ENCODE data around the gene MLLT3.
A peak's percentile ranks its signal among the peaks of the same experiment; 100 is the strongest.

The MLLT3 gene

GRCh38 chr9:20619487-20620200 is 2.7 kb downstream of the MLLT3 start:
- Histone ChIP-seq H4K91ac (ENCODE audit: low read depth, low read length) (no peak overlapping the region), H3K23ac (ENCODE audit: low read length) (no peak overlapping the region), H3K9ac (ENCODE audit: low read length) (no peak overlapping the region), H2BK5ac (ENCODE audit: low read depth, low read length, poor library complexity) (no peak overlapping the region), H3K4me3 (ENCODE audit: low read depth, low read length) (no peak overlapping the region), H3K79me1 (ENCODE audit: low read length) (no peaks in the 10 kb centered on the region), H2AFZ (ENCODE audit: insufficient read depth, low read length, poor library complexity) (no peak overlapping the region), H2BK120ac (ENCODE audit: insufficient read depth, low read length, poor library complexity) (no peak overlapping the region), H3K14ac (ENCODE audit: low read length) (no peak overlapping the region), H3K4me1 (ENCODE audit: control insufficient read depth in 1 of 2, insufficient read depth in 2 of 2, low read length in 2 of 2) (peaks cover 4 to 6% of the 10 kb centered on the region in 2 experiments), H3K27me3 (ENCODE audit: insufficient read depth, low read length) (peaks cover 16% of the 10 kb centered on the region), H3K79me2 (ENCODE audit: control insufficient read depth, insufficient read depth, low read length, poor library complexity) (peaks cover 2% of the 10 kb centered on the region), H3K9me3 (ENCODE audit: insufficient read depth, low read depth, low read length) (peaks cover 3% of the 10 kb centered on the region), H3K27ac (ENCODE audit: low read depth, low read length) (no peak overlapping the region), H4K12ac (ENCODE audit: low read depth, low read length) (no peak overlapping the region), H4K8ac (ENCODE audit: low read depth, low read length) (no peak overlapping the region), H3K4me2 (ENCODE audit: low read length) (peak overlapping the region; percentile 98), H2BK12ac (ENCODE audit: low read length) (no peak overlapping the region), H3K4ac (ENCODE audit: low read depth, low read length) (no peak overlapping the region), H2AK5ac (ENCODE audit: low read length) (no peak overlapping the region), H3K18ac (ENCODE audit: low read length) (no peak overlapping the region), H3K36me3 (ENCODE audit: control insufficient read depth in 1 of 2, insufficient read depth in 2 of 2, low read length in 2 of 2) (no peaks in the 10 kb centered on the region)
- no peak for DNase-seq
- WGBS (ENCODE audit: extremely low coverage, insufficient coverage, insufficient read length), result no CpG with 5 or more reads among the region's 15 CpGs

- no peaks in the 10 kb centered on the region for H3K36me3 ChIP-seq (ENCODE audit: control insufficient read depth in 1 of 2, insufficient read depth in 2 of 2, low read length in 2 of 2)
- H3K79me1 ChIP-seq (ENCODE audit: low read length), result no peaks in the 10 kb centered on the region
- peaks cover 4 to 5% of the 10 kb centered on the region in 2 experiments for H3K4me1 ChIP-seq (ENCODE audit: control insufficient read depth in 1 of 2, insufficient read depth in 2 of 2, low read length in 2 of 2)
- peaks cover 3% of the 10 kb centered on the region for H3K9me3 ChIP-seq (ENCODE audit: insufficient read depth, low read depth, low read length)
- H2AFZ ChIP-seq (ENCODE audit: insufficient read depth, low read length, poor library complexity), result no peak overlapping the region
- peaks cover 2% of the 10 kb centered on the region for H3K79me2 ChIP-seq (ENCODE audit: control insufficient read depth, insufficient read depth, low read length, poor library complexity)
- no peak overlapping the region for H4K91ac ChIP-seq (ENCODE audit: low read depth, low read length)
- H3K9ac ChIP-seq (ENCODE audit: low read length), result no peak overlapping the region
- no peak overlapping the region for H3K4me3 ChIP-seq (ENCODE audit: low read depth, low read length)
- WGBS (ENCODE audit: extremely low coverage, insufficient coverage, insufficient read length), result no CpG with 5 or more reads among the region's 2 CpGs
- H2BK12ac ChIP-seq (ENCODE audit: low read length), result no peak overlapping the region
- H4K8ac ChIP-seq (ENCODE audit: low read depth, low read length), result no peak overlapping the region
- no peak overlapping the region for H3K4ac ChIP-seq (ENCODE audit: low read depth, low read length)
- no peak overlapping the region for H3K4me2 ChIP-seq (ENCODE audit: low read length)
- H3K27me3 ChIP-seq (ENCODE audit: insufficient read depth, low read length), result peaks cover 16% of the 10 kb centered on the region
- no peak overlapping the region for H3K14ac ChIP-seq (ENCODE audit: low read length)
- H2BK5ac ChIP-seq (ENCODE audit: low read depth, low read length, poor library complexity), result no peak overlapping the region
- H3K23ac ChIP-seq (ENCODE audit: low read length), result no peak overlapping the region
- H3K27ac ChIP-seq (ENCODE audit: low read depth, low read length), result no peak overlapping the region
- H2AK5ac ChIP-seq (ENCODE audit: low read length), result no peak overlapping the region
- DNase-seq, result no peak
- no peak overlapping the region for H3K18ac ChIP-seq (ENCODE audit: low read length)
- H4K12ac ChIP-seq (ENCODE audit: low read depth, low read length), result no peak overlapping the region
- no peak overlapping the region for H2BK120ac ChIP-seq (ENCODE audit: insufficient read depth, low read length, poor library complexity)
Measured at GRCh38 chr9:20618361-20618802, 3.9 kb downstream of the MLLT3 start.

- Histone ChIP-seq H3K4ac (ENCODE audit: low read depth, low read length) (no peak overlapping the region), H2BK5ac (ENCODE audit: low read depth, low read length, poor library complexity) (no peak overlapping the region), H2AK5ac (ENCODE audit: low read length) (no peak overlapping the region), H3K18ac (ENCODE audit: low read length) (no peak overlapping the region), H4K91ac (ENCODE audit: low read depth, low read length) (no peak overlapping the region), H2BK120ac (ENCODE audit: insufficient read depth, low read length, poor library complexity) (no peak overlapping the region), H3K9ac (ENCODE audit: low read length) (no peak overlapping the region), H3K23ac (ENCODE audit: low read length) (no peak overlapping the region), H3K27ac (ENCODE audit: low read depth, low read length) (no peak overlapping the region), H3K14ac (ENCODE audit: low read length) (no peak overlapping the region), H4K12ac (ENCODE audit: low read depth, low read length) (no peak overlapping the region), H4K8ac (ENCODE audit: low read depth, low read length) (no peak overlapping the region), H2AFZ (ENCODE audit: insufficient read depth, low read length, poor library complexity) (no peak overlapping the region), H3K79me1 (ENCODE audit: low read length) (no peaks in the 10 kb centered on the region), H2BK12ac (ENCODE audit: low read length) (no peak overlapping the region), H3K4me1 (ENCODE audit: control insufficient read depth in 1 of 2, insufficient read depth in 2 of 2, low read length in 2 of 2) (peaks cover 4% of the 10 kb centered on the region in 2 experiments), H3K79me2 (ENCODE audit: control insufficient read depth, insufficient read depth, low read length, poor library complexity) (peaks cover 2% of the 10 kb centered on the region), H3K36me3 (ENCODE audit: control insufficient read depth in 1 of 2, insufficient read depth in 2 of 2, low read length in 2 of 2) (no peaks in the 10 kb centered on the region), H3K27me3 (ENCODE audit: insufficient read depth, low read length) (peaks cover 16% of the 10 kb centered on the region), H3K4me2 (ENCODE audit: low read length) (no peak overlapping the region), H3K9me3 (ENCODE audit: insufficient read depth, low read depth, low read length) (peaks cover 3% of the 10 kb centered on the region), H3K4me3 (ENCODE audit: low read depth, low read length) (no peak overlapping the region)
- no peak for DNase-seq
- no CpG with 5 or more reads among the region's 2 CpGs for WGBS (ENCODE audit: extremely low coverage, insufficient coverage, insufficient read length)
Measured at GRCh38 chr9:20616808-20617207, 5.5 kb downstream of the MLLT3 start.

- Histone ChIP-seq H3K27me3 (ENCODE audit: insufficient read depth, low read length) (no peaks in the 10 kb centered on the region), H4K91ac (ENCODE audit: low read depth, low read length) (no peak overlapping the region), H3K36me3 (ENCODE audit: control insufficient read depth in 1 of 2, insufficient read depth in 2 of 2, low read length in 2 of 2) (no peaks in the 10 kb centered on the region), H3K9ac (ENCODE audit: low read length) (no peak overlapping the region), H2BK12ac (ENCODE audit: low read length) (no peak overlapping the region), H2BK120ac (ENCODE audit: insufficient read depth, low read length, poor library complexity) (no peak overlapping the region), H3K79me2 (ENCODE audit: control insufficient read depth, insufficient read depth, low read length, poor library complexity) (no peaks in the 10 kb centered on the region), H3K4ac (ENCODE audit: low read depth, low read length) (no peak overlapping the region), H4K12ac (ENCODE audit: low read depth, low read length) (no peak overlapping the region), H3K4me1 (ENCODE audit: control insufficient read depth in 1 of 2, insufficient read depth in 2 of 2, low read length in 2 of 2) (no peaks in the 10 kb centered on the region), H2AFZ (ENCODE audit: insufficient read depth, low read length, poor library complexity) (no peak overlapping the region), H3K9me3 (ENCODE audit: insufficient read depth, low read depth, low read length) (no peaks in the 10 kb centered on the region), H3K27ac (ENCODE audit: low read depth, low read length) (no peak overlapping the region), H3K4me3 (ENCODE audit: low read depth, low read length) (no peak overlapping the region), H3K23ac (ENCODE audit: low read length) (no peak overlapping the region), H3K18ac (ENCODE audit: low read length) (no peak overlapping the region), H3K4me2 (ENCODE audit: low read length) (no peak overlapping the region), H3K14ac (ENCODE audit: low read length) (no peak overlapping the region), H3K79me1 (ENCODE audit: low read length) (no peaks in the 10 kb centered on the region), H2BK5ac (ENCODE audit: low read depth, low read length, poor library complexity) (no peak overlapping the region), H4K8ac (ENCODE audit: low read depth, low read length) (no peak overlapping the region), H2AK5ac (ENCODE audit: low read length) (no peak overlapping the region)
- no CpG with 5 or more reads among the region's 2 CpGs for WGBS (ENCODE audit: extremely low coverage, insufficient coverage, insufficient read length)
- no peak for DNase-seq
Measured at GRCh38 chr9:20614602-20615216, 7.6 kb downstream of the MLLT3 start.

Measured in trophoblast cell (in vitro differentiated cells and primary cell).